Measurements from ENCODE around the gene NRXN2.
"Not testable (repeated sequence)": the region's sequence is repeated elsewhere in the genome, so short reads cannot be mapped to it uniquely, and the experiment has no call there.

GRCh38 chr11:64561429-64561828 is 161.6 kb downstream of the NRXN2 start:
- not testable (repeated sequence) for TF ChIP-seq CTCF, EZH2phosphoT487 (IDR thresholded peaks at IDR 0.05; ENCODE audit: low read length)

Measured in MM.1S (cell line).